Peyer's patch (tissue), 4 donors: Measurements from ENCODE around the gene MYBPC3.

ENCODE experiments used
- CTCF ChIP-seq, 6 experiments: fragments of 450-650 bp in 4 of 6; fragments of 200-600 bp in 2 of 6; sonication (generic) in 1 of 6; IDR thresholded peaks; one replicate each; pipeline ENCODE4 v1.5.1; 2017 to 2019; ENCODE audit warnings: antibody characterized with exemption in 6 of 6, mild to moderate bottlenecking in 3 of 6, moderate library complexity in 1 of 6
- POLR2A ChIP-seq, 2 donors: fragments of 450-650 bp; IDR thresholded peaks; one replicate each; pipeline ENCODE4 v1.5.1; 2017; ENCODE audit warnings: antibody characterized with exemption in 2 of 2, mild to moderate bottlenecking in 2 of 2, moderate library complexity in 2 of 2

- no peak for TF ChIP-seq POLR2A (IDR thresholded peaks at IDR 0.05)
- no peak for TF ChIP-seq CTCF (IDR thresholded peaks at IDR 0.05)
Observed at GRCh38 chr11:47332303-47332711, 20.2 kb downstream of the MYBPC3 start.
